Central memory CD8-positive, alpha-beta T cell (primary cell): ENCODE measurements around the gene TRIM44.
"Not testable (repeated sequence)": the region's sequence is repeated elsewhere in the genome, so short reads cannot be mapped to it uniquely, and the experiment has no call there.

Experiments used
- ATAC-seq: fragments of 150-1000 bp; cut with Tn5 transposase; replicated peaks from 2 replicates; pipeline ENCODE4 v1.10.0; 2022; ENCODE audit warnings: mild to moderate bottlenecking, moderate FRiP score, moderate number of reproducible peaks; ENCODE audit not compliant: poor library complexity, severe bottlenecking; ENCODE audit errors: extremely low read depth
- DNase-seq, 2 donors: peaks; one replicate each; pipeline ENCODE4 v3.0.0; 2021; ENCODE audit warnings: low spot score in 2 of 2
- H3K27ac Mint-ChIP-seq: one replicate; pipeline ENCODE4 v1.8.0; 2022; ENCODE audit warnings: low read depth, mild to moderate bottlenecking, moderate library complexity, mixed read lengths
- H3K27me3 Mint-ChIP-seq: one replicate; pipeline ENCODE4 v1.8.0; 2022; ENCODE audit warnings: mixed read lengths
- H3K36me3 Mint-ChIP-seq: one replicate; pipeline ENCODE4 v1.8.0; 2022; ENCODE audit warnings: mild to moderate bottlenecking, moderate library complexity, mixed read lengths; ENCODE audit not compliant: insufficient read depth
- H3K4me1 Mint-ChIP-seq: one replicate; pipeline ENCODE4 v1.8.0; 2022; ENCODE audit warnings: mixed read lengths
- H3K4me3 Mint-ChIP-seq: one replicate; pipeline ENCODE4 v1.8.0; 2022; ENCODE audit warnings: mild to moderate bottlenecking, moderate library complexity, mixed read lengths
- H3K9me3 Mint-ChIP-seq: one replicate; pipeline ENCODE4 v1.8.0; 2022; ENCODE audit warnings: mixed read lengths

TRIM44 gene

GRCh38 chr11:35682230-35683173 is 19.9 kb downstream of the TRIM44 start:
- ATAC-seq (no peak), DNase-seq (no peak)
- H3K9me3 Mint-ChIP-seq = no peaks in the 10 kb centered on the region
- peaks cover 22% of the 10 kb centered on the region for H3K36me3 Mint-ChIP-seq
- peak overlapping the region; percentile 33 for H3K27ac Mint-ChIP-seq
- peaks cover 58% of the 10 kb centered on the region for H3K4me1 Mint-ChIP-seq
- no peaks in the 10 kb centered on the region for H3K27me3 Mint-ChIP-seq
- no peak overlapping the region for H3K4me3 Mint-ChIP-seq

DNA sequence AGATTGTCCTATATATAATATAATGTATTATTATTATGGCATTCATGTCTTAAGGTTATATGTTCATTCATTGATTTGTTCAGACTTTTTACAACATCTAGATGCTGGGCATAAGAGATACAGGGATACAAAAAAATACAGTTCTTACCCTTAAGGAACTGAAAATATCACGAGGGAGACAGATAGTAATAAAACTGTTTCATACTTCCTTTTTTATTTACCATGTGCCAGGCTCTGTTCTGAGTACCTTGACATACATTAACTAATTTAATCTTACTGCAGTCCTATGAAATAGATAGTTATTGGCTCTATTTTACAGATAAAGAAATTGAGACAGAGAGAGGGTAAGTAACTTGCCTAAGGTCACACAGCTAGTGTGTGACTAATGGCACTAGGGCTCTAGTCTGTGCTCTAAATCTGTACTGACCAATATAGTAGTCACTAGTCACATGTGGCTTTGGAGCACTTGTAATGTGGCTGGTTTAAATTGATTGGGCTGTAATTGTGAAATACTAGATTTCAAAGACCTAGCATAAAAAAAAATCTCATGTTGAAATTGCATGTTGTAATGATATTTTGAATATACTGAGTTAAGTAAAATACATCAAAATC is 21.3 kb downstream of the TRIM44 start:
- Mint-ChIP-seq H3K27me3 (no peaks in the 10 kb centered on the region), H3K36me3 (peaks cover 22% of the 10 kb centered on the region), H3K4me1 (peaks cover 45% of the 10 kb centered on the region), H3K9me3 (no peaks in the 10 kb centered on the region), H3K27ac (no peak overlapping the region), H3K4me3 (no peak overlapping the region)
- DNase-seq (no peak), ATAC-seq (no peak)

DNA sequence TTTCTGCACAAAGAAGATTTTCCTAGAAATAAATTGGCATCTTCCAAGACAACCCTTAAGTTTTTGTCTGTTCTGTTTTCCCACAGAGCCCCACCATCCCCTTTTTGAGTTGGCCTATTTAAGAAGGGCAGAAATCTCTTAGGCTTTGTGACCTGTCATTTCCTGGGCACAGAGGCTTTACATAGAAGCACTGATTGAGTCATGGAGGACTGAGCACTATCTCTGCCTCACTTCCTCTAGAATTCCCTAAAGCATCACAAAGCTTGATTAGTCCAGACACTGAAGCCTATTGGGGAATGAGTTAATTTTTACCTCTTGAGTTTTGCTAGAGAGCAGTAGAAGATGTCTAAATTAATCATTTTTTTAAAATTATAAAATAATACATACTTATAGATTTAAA is 25.4 kb downstream of the TRIM44 start:
- Mint-ChIP-seq H3K27ac (no peak overlapping the region), H3K27me3 (no peaks in the 10 kb centered on the region), H3K9me3 (no peaks in the 10 kb centered on the region), H3K4me3 (no peak overlapping the region), H3K36me3 (peaks cover 22% of the 10 kb centered on the region), H3K4me1 (peaks cover 17% of the 10 kb centered on the region)
- ATAC-seq (no peak), DNase-seq (no peak)

- H3K4me1 Mint-ChIP-seq = peaks cover 9% of the 10 kb centered on the region
- no peaks in the 10 kb centered on the region for H3K9me3 Mint-ChIP-seq
- H3K27me3 Mint-ChIP-seq = no peaks in the 10 kb centered on the region
- H3K27ac Mint-ChIP-seq = no peak overlapping the region
- H3K4me3 Mint-ChIP-seq = no peak overlapping the region
- no peak for ATAC-seq
- no peak for DNase-seq
- H3K36me3 Mint-ChIP-seq = peaks cover 22% of the 10 kb centered on the region
Measured at GRCh38 chr11:35689081-35689996, 26.8 kb downstream of the TRIM44 start.

- Mint-ChIP-seq H3K36me3 (peaks cover 2% of the 10 kb centered on the region), H3K9me3 (no peaks in the 10 kb centered on the region), H3K4me1 (peaks cover 8% of the 10 kb centered on the region), H3K27ac (no peak overlapping the region), H3K4me3 (no peak overlapping the region), H3K27me3 (no peaks in the 10 kb centered on the region)
- no peak for DNase-seq
- no peak for ATAC-seq
Measured at GRCh38 chr11:35702126-35702525, 39.6 kb downstream of the TRIM44 start.

- peaks cover 2% of the 10 kb centered on the region for H3K36me3 Mint-ChIP-seq
- H3K27me3 Mint-ChIP-seq = no peaks in the 10 kb centered on the region
- H3K4me3 Mint-ChIP-seq = no peak overlapping the region
- H3K27ac Mint-ChIP-seq = no peak overlapping the region
- no peaks in the 10 kb centered on the region for H3K9me3 Mint-ChIP-seq
- H3K4me1 Mint-ChIP-seq = peaks cover 15% of the 10 kb centered on the region
- ATAC-seq (no peak), DNase-seq (no peak)
Measured at GRCh38 chr11:35709376-35709775, 46.8 kb downstream of the TRIM44 start.

DNA sequence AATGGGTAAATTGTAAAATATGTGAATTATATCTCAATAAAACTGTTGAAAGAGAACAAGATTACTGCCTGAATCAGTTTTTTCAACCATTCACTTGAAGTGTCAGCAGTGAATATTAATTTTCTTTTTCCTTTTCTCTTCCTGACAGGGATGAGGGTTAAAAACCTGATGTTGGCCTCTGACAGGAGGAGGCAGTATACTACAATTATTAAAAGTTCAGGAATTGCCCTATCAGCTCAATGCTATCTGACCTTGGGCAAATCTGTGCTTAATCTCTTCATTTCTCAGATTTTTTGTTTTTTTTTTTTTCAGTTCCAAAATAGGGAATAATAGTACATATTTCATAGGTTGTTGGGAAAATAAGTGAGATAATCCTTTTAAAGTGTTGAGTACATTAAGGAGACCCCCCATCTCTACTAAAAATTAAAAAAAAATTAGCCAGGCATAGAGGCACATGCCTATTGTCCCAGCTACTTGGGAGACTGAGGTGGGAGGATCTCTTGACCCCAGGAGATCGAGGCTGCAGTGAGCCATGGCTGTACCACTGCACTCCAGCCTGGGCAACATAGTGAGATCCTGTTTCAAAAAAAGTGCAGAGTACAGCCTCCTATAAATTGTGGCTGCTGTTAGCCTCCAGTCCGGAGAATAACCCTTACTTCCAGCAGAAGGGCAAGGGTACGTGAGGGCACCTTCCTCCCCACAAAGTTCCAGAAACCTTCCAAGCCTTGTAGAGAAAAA is 48.8 kb downstream of the TRIM44 start:
- no peak for DNase-seq
- no peak overlapping the region for H3K27ac Mint-ChIP-seq
- peaks cover 2% of the 10 kb centered on the region for H3K36me3 Mint-ChIP-seq
- H3K27me3 Mint-ChIP-seq = no peaks in the 10 kb centered on the region
- no peak for ATAC-seq
- peaks cover 25% of the 10 kb centered on the region for H3K4me1 Mint-ChIP-seq
- no peak overlapping the region for H3K4me3 Mint-ChIP-seq
- peaks cover 9% of the 10 kb centered on the region for H3K9me3 Mint-ChIP-seq

- DNase-seq (no peak), ATAC-seq (no peak)
- Mint-ChIP-seq H3K9me3 (peaks cover 9% of the 10 kb centered on the region), H3K27me3 (no peaks in the 10 kb centered on the region), H3K36me3 (peaks cover 2% of the 10 kb centered on the region), H3K4me3 (no peak overlapping the region), H3K4me1 (peaks cover 31% of the 10 kb centered on the region), H3K27ac (no peak overlapping the region)
Measured at GRCh38 chr11:35711924-35712323, 49.3 kb downstream of the TRIM44 start.

DNA sequence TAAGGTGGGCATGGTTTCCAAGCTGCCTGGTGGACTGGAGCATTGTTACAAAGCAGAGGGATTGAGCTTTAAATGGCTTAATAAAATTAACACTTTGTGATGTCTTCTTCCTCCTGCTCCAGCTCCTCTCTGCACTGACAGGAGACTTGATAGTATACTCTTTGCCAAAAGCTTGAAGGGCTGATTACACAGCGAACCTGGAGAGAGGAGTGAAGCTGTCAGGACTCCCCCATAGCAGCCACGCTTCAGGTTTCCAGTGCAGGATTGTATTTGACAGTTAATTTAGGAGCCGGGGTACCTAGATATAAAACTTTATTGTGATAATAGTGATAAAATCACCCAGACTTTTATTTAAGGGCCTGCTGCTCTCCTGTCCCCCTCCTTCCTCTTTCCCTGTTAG is 50.0 kb downstream of the TRIM44 start:
- ATAC-seq (no peak), DNase-seq (no peak)
- peaks cover 2% of the 10 kb centered on the region for H3K36me3 Mint-ChIP-seq
- H3K4me1 Mint-ChIP-seq = peaks cover 37% of the 10 kb centered on the region
- no peak overlapping the region for H3K4me3 Mint-ChIP-seq
- H3K9me3 Mint-ChIP-seq = peaks cover 9% of the 10 kb centered on the region
- no peaks in the 10 kb centered on the region for H3K27me3 Mint-ChIP-seq
- H3K27ac Mint-ChIP-seq = no peak overlapping the region

GRCh38 chr11:35714882-35715627 is 52.5 kb downstream of the TRIM44 start:
- H3K9me3 Mint-ChIP-seq = peaks cover 9% of the 10 kb centered on the region
- ATAC-seq = peak; percentile 72
- H3K4me1 Mint-ChIP-seq = peaks cover 38% of the 10 kb centered on the region
- no peak overlapping the region for H3K4me3 Mint-ChIP-seq
- H3K27ac Mint-ChIP-seq = no peak overlapping the region
- DNase-seq = no peak
- H3K27me3 Mint-ChIP-seq = no peaks in the 10 kb centered on the region
- peaks cover 2% of the 10 kb centered on the region for H3K36me3 Mint-ChIP-seq

- not testable (repeated sequence) for H3K4me3 Mint-ChIP-seq, H3K36me3 Mint-ChIP-seq, DNase-seq, H3K27me3 Mint-ChIP-seq, ATAC-seq, H3K9me3 Mint-ChIP-seq
- H3K4me1 Mint-ChIP-seq = peaks cover 38% of the 10 kb centered on the region
- peak overlapping the region; percentile 18 for H3K27ac Mint-ChIP-seq
Measured at GRCh38 chr11:35715677-35716076, 53.1 kb downstream of the TRIM44 start.
